Activated B cell treated with CpG ODN at 0.5 μM for 24 hours (primary cell): Measurements from ENCODE around the gene GZMB. TPM values are rescaled to one million over a fixed set of nuclear protein-coding genes. Genes with fewer than 3 reads are reported as not detected.
A peak's percentile ranks its signal among the peaks of the same experiment; 100 is the strongest.

ENCODE experiments used
- ATAC-seq: fragments of 200-7000 bp; cut with Tn5 transposase; one replicate; pipeline ENCODE4 v1.10.0; 2021; ENCODE audit warnings: low read depth, mild to moderate bottlenecking, moderate library complexity
- CTCF ChIA-PET: fragments of 350-600 bp; sonication (Branson Sonifier 250); formaldehyde crosslinking; loops from one replicate; lab custom pipeline; 2021; ENCODE audit warnings: antibody characterized with exemption; lab: Charles Lee
- POLR2A ChIA-PET: fragments of 350-600 bp; sonication (Branson Sonifier 250); formaldehyde crosslinking; loops from one replicate; lab custom pipeline; 2021; ENCODE audit warnings: antibody characterized with exemption; lab: Charles Lee
- DNase-seq: peaks from one replicate; pipeline ENCODE4 v3.0.0; 2022
- H3K27ac Mint-ChIP-seq: one replicate; pipeline ENCODE4 v1.8.0; 2020; ENCODE audit warnings: mixed read lengths
- H3K27me3 Mint-ChIP-seq: one replicate; pipeline ENCODE4 v1.8.0; 2021; ENCODE audit warnings: mixed read lengths
- H3K36me3 Mint-ChIP-seq: one replicate; pipeline ENCODE4 v1.8.0; 2021; ENCODE audit warnings: low read depth, mixed read lengths
- H3K4me1 Mint-ChIP-seq: one replicate; pipeline ENCODE4 v1.8.0; 2021; ENCODE audit warnings: mixed read lengths
- H3K4me3 Mint-ChIP-seq: one replicate; pipeline ENCODE4 v1.8.0; 2020; ENCODE audit warnings: mild to moderate bottlenecking, mixed read lengths
- H3K9me3 Mint-ChIP-seq: one replicate; pipeline ENCODE4 v1.8.0; 2020; ENCODE audit warnings: mixed read lengths
- CTCF ChIP-seq: fragments of 200-600 bp; IDR thresholded peaks from one replicate; pipeline ENCODE4 v1.8.0; 2022; ENCODE audit warnings: antibody characterized with exemption, mild to moderate bottlenecking
- intact Hi-C: fragments of 100-400 bp; cut with micrococcal nuclease; formaldehyde crosslinking; loops from one replicate; pipeline ENCODE4 v1.15.1; 2024
- total RNA-seq: library from RNA; stranded (reverse); gene quantifications from 2 replicates; pipeline ENCODE4 v1.2.3, GENCODE V29; 2022

The GZMB gene
- total RNA-seq: 2.3 and 2.9 TPM in 2 replicates

GRCh38 chr14:24634158-24634557 lies at the start of gene GZMB:
Gene GZMB (minus strand): TSS chr14:24634190. CDS start chr14:24634160, 30 bp downstream.
- Mint-ChIP-seq H3K27me3 (peaks cover 2% of the 10 kb centered on the region), H3K27ac (no peak within 1 kb of the TSS), H3K36me3 (no peaks in the 10 kb centered on the region), H3K4me1 (no peaks in the 10 kb centered on the region), H3K9me3 (no peaks in the 10 kb centered on the region), H3K4me3 (no peak within 1 kb of the TSS)
- POLR2A ChIA-PET: no interaction called here
- no peak for DNase-seq
- intact Hi-C loops: no loop called here
- ATAC-seq: no peak
- TF ChIP-seq CTCF: no peak
- CTCF ChIA-PET: no interaction called here

- H3K9me3 Mint-ChIP-seq: peaks cover 4% of the 10 kb centered on the region
- no peak for TF ChIP-seq CTCF
- no peak overlapping the region for H3K27ac Mint-ChIP-seq
- H3K4me3 Mint-ChIP-seq: no peak overlapping the region
- peaks cover 31% of the 10 kb centered on the region for H3K4me1 Mint-ChIP-seq
- POLR2A ChIA-PET: no interaction called here
- intact Hi-C loops: no loop called here
- CTCF ChIA-PET: interaction anchor here (1.1 to 4.3 kb wide), 4 partner anchors 14 to 75 kb away, joined by 3 to 34 read pairs (median 18); no protein-coding TSS in a partner anchor
- DNase-seq: no peak
- H3K36me3 Mint-ChIP-seq: no peaks in the 10 kb centered on the region
- H3K27me3 Mint-ChIP-seq: peaks cover 4% of the 10 kb centered on the region
- no peak for ATAC-seq
Measured at GRCh38 chr14:24681056-24681455, 47.1 kb upstream of the GZMB start.

- no peaks in the 10 kb centered on the region for H3K36me3 Mint-ChIP-seq
- peaks cover 4% of the 10 kb centered on the region for H3K27me3 Mint-ChIP-seq
- H3K9me3 Mint-ChIP-seq: peaks cover 5% of the 10 kb centered on the region
- intact Hi-C loops: no loop called here
- no peak for TF ChIP-seq CTCF
- no peak overlapping the region for H3K27ac Mint-ChIP-seq
- H3K4me1 Mint-ChIP-seq: peaks cover 34% of the 10 kb centered on the region
- H3K4me3 Mint-ChIP-seq: no peak overlapping the region
- ATAC-seq: no peak
- POLR2A ChIA-PET: no interaction called here
- CTCF ChIA-PET: interaction anchor here (1.0 to 4.3 kb wide), 6 partner anchors 15 to 199 kb away, joined by 3 to 34 read pairs (median 5); no protein-coding TSS in a partner anchor
- no peak for DNase-seq
Measured at GRCh38 chr14:24680516-24680915, 46.5 kb upstream of the GZMB start.

GRCh38 chr14:24679248-24679961 lies 45.4 kb upstream of the GZMB start:
- ChIA-PET POLR2A (no interaction called here), CTCF (interaction anchor here (1.0 to 4.3 kb wide), 11 partner anchors 10 to 198 kb away, joined by 3 to 34 read pairs (median 4); partner anchors contain the start of gene GZMH)
- Mint-ChIP-seq H3K4me3 (no peak overlapping the region), H3K9me3 (peaks cover 5% of the 10 kb centered on the region), H3K36me3 (no peaks in the 10 kb centered on the region), H3K27me3 (peaks cover under 1% of the 10 kb centered on the region), H3K4me1 (peaks cover 45% of the 10 kb centered on the region), H3K27ac (no peak overlapping the region)
- no peak for TF ChIP-seq CTCF
- no peak for ATAC-seq
- no peak for DNase-seq
- intact Hi-C loops: loop anchor here (1.0 to 10.0 kb wide), 8 partner anchors 15 to 345 kb away; partner anchors contain the start of genes ADCY4, RIPK3 and SDR39U1

- H3K4me3 Mint-ChIP-seq: peak overlapping the region; percentile 75
- TF ChIP-seq CTCF: peak; percentile 99
- peak; percentile 91 for ATAC-seq
- DNase-seq: peak; percentile 43
- peak overlapping the region; percentile 78 for H3K27ac Mint-ChIP-seq
- POLR2A ChIA-PET: no interaction called here
- H3K36me3 Mint-ChIP-seq: no peaks in the 10 kb centered on the region
- intact Hi-C loops: loop anchor here (1.0 to 10.0 kb wide), 8 partner anchors 14 to 344 kb away; partner anchors contain the start of genes ADCY4, RIPK3 and SDR39U1
- no peaks in the 10 kb centered on the region for H3K27me3 Mint-ChIP-seq
- H3K9me3 Mint-ChIP-seq: peaks cover 5% of the 10 kb centered on the region
- peaks cover 51% of the 10 kb centered on the region for H3K4me1 Mint-ChIP-seq
- CTCF ChIA-PET: interaction anchor here (1.0 to 4.3 kb wide), 10 partner anchors 10 to 75 kb away, joined by 3 to 34 read pairs (median 4); partner anchors contain the start of gene GZMH
Measured at GRCh38 chr14:24678801-24679247, 44.8 kb upstream of the GZMB start.
